HG03175 (cell line): Measurements from ENCODE around the gene NOB1.

Source experiments
- ATAC-seq: cut with Tn5 transposase; IDR thresholded peaks from one replicate; pipeline ENCODE4 v1.9.1; 2021; ENCODE audit warnings: mild to moderate bottlenecking, moderate library complexity; ENCODE audit not compliant: unreplicated experiment

NOB1 gene

GRCh38 chr16:69721441-69721957, 33.2 kb downstream of the NOB1 start:
- ATAC-seq = no peak

GRCh38 chr16:69720822-69721430, 33.8 kb downstream of the NOB1 start:
- no peak for ATAC-seq

GRCh38 chr16:69718111-69718764, 36.5 kb downstream of the NOB1 start:
- ATAC-seq = no peak

- no peak for ATAC-seq
Measured at GRCh38 chr16:69717066-69717465, 37.7 kb downstream of the NOB1 start.

- no peak for ATAC-seq
Measured at GRCh38 chr16:69712914-69713581, 41.7 kb downstream of the NOB1 start.

- ATAC-seq = no peak
Measured at GRCh38 chr16:69712277-69712676, 42.4 kb downstream of the NOB1 start.

- ATAC-seq = no peak
Measured at GRCh38 chr16:69711115-69711740, 43.5 kb downstream of the NOB1 start.

GRCh38 chr16:69709456-69710084, 45.2 kb downstream of the NOB1 start:
- ATAC-seq = no peak

- ATAC-seq = no peak
Measured at GRCh38 chr16:69707920-69708683, 46.6 kb downstream of the NOB1 start.

GRCh38 chr16:69706975-69707340, 47.8 kb downstream of the NOB1 start:
- no peak for ATAC-seq

- no peak for ATAC-seq
Measured at GRCh38 chr16:69706256-69706974, 48.3 kb downstream of the NOB1 start.

GRCh38 chr16:69703638-69704037, 51.1 kb downstream of the NOB1 start:
- no peak for ATAC-seq

- no peak for ATAC-seq
Measured at GRCh38 chr16:69701866-69702265, 52.9 kb downstream of the NOB1 start.

- ATAC-seq = no peak
Measured at GRCh38 chr16:69701452-69701851, 53.3 kb downstream of the NOB1 start.

GRCh38 chr16:69699915-69700314, 54.8 kb downstream of the NOB1 start:
- ATAC-seq = no peak

- no peak for ATAC-seq
Measured at GRCh38 chr16:69698404-69698803, 56.3 kb downstream of the NOB1 start.

GRCh38 chr16:69693916-69694315, 60.8 kb downstream of the NOB1 start:
- ATAC-seq = no peak

- no peak for ATAC-seq
Measured at GRCh38 chr16:69691980-69692911, 62.5 kb downstream of the NOB1 start.
